Endothelial cell (in vitro differentiated cells): ENCODE results near the gene RIMBP2. TPM values are rescaled to one million over a fixed set of nuclear protein-coding genes. Genes with fewer than 3 reads are reported as not detected.

ENCODE experiments used
- DNase-seq: peaks from one replicate; pipeline ENCODE4 v3.0.0; 2021; ENCODE audit warnings: low spot score
- H3K27ac Mint-ChIP-seq: one replicate; pipeline ENCODE4 v1.8.0; 2021; ENCODE audit warnings: mixed read lengths, inconsistent platforms; ENCODE audit not compliant: unreplicated experiment
- H3K27me3 Mint-ChIP-seq: one replicate; pipeline ENCODE4 v1.8.0; 2021; ENCODE audit warnings: mild to moderate bottlenecking, moderate library complexity, mixed read lengths, inconsistent platforms; ENCODE audit not compliant: unreplicated experiment
- H3K36me3 Mint-ChIP-seq: one replicate; pipeline ENCODE4 v1.8.0; 2021; ENCODE audit warnings: mild to moderate bottlenecking, low read depth, mixed read lengths, inconsistent platforms; ENCODE audit not compliant: unreplicated experiment
- H3K4me1 Mint-ChIP-seq: one replicate; pipeline ENCODE4 v1.8.0; 2021; ENCODE audit warnings: mild to moderate bottlenecking, mixed read lengths, inconsistent platforms; ENCODE audit not compliant: unreplicated experiment
- H3K4me3 Mint-ChIP-seq: one replicate; pipeline ENCODE4 v1.8.0; 2021; ENCODE audit warnings: mild to moderate bottlenecking, mixed read lengths, inconsistent platforms; ENCODE audit not compliant: unreplicated experiment
- H3K9me3 Mint-ChIP-seq: one replicate; pipeline ENCODE4 v1.8.0; 2021; ENCODE audit warnings: mixed read lengths, inconsistent platforms; ENCODE audit not compliant: unreplicated experiment
- total RNA-seq: library from RNA; stranded (reverse); fragmentation: NEBNext Ultra II Directional; extraction: Animal tissue kit (Norgen Biotek cat#: 25700); gene quantifications from one replicate; pipeline ENCODE4 v1.2.1, GENCODE V29; 2021; ENCODE audit not compliant: unreplicated experiment
- TF ChIP-seq, protein P1 (sequence below): fragments of 200-600 bp; sonication (generic); IDR thresholded peaks from one replicate; pipeline ENCODE4 v1.5.0; 2021; ENCODE audit warnings: antibody characterized with exemption; ENCODE audit not compliant: unreplicated experiment

Gene RIMBP2
- total RNA-seq, 1 donor from 2014 or later, result 1.4 TPM

DNA sequence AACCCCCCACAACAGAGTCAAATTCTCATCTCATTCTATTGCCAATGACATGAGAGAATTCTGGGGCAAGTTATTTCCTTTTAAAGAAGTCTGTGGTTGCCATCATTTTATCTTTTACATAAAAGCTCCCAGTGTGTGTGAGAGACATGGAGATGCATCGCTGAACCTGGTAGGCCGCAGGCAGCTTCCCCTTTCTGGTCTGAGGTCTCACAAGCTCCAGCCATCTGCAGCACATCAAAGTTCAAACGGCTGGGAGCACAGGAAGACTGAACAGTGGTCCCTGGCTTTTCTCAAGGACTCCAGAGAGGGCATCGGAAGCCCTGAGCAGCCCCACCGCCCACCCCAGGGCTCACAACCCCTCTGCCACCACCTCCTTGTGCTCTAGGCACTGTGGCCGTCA lies 141.7 kb downstream of the RIMBP2 start:
- no peak for DNase-seq
- TF ChIP-seq, protein P1, sequence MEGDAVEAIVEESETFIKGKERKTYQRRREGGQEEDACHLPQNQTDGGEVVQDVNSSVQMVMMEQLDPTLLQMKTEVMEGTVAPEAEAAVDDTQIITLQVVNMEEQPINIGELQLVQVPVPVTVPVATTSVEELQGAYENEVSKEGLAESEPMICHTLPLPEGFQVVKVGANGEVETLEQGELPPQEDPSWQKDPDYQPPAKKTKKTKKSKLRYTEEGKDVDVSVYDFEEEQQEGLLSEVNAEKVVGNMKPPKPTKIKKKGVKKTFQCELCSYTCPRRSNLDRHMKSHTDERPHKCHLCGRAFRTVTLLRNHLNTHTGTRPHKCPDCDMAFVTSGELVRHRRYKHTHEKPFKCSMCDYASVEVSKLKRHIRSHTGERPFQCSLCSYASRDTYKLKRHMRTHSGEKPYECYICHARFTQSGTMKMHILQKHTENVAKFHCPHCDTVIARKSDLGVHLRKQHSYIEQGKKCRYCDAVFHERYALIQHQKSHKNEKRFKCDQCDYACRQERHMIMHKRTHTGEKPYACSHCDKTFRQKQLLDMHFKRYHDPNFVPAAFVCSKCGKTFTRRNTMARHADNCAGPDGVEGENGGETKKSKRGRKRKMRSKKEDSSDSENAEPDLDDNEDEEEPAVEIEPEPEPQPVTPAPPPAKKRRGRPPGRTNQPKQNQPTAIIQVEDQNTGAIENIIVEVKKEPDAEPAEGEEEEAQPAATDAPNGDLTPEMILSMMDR, result no peak
- H3K4me3 Mint-ChIP-seq, result no peak overlapping the region
- H3K27me3 Mint-ChIP-seq, result peaks cover 19% of the 10 kb centered on the region
- peaks cover 2% of the 10 kb centered on the region for H3K4me1 Mint-ChIP-seq
- H3K27ac Mint-ChIP-seq, result no peak overlapping the region
- peaks cover 6% of the 10 kb centered on the region for H3K36me3 Mint-ChIP-seq
- peaks cover 24% of the 10 kb centered on the region for H3K9me3 Mint-ChIP-seq

DNA sequence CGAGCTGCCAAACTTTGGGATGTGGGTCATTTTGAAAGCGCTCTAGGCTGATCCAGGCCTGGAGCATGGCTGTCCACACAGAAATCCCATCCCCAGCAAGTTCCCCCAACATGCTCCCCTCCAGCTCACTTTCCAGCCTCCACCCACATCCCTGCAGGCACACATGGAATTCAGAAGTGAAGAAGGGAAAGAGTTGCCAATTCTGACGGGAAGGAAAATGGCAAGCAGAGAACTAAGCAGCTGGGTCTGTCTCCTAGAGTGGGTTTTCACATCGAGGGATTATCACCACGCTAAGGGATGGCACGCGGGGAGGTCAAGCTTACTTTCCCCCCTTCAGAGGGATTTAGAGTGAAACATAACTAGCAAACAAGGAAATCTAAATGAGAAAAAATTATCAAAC lies 142.3 kb downstream of the RIMBP2 start:
- Mint-ChIP-seq H3K9me3 (peaks cover 24% of the 10 kb centered on the region), H3K27ac (no peak overlapping the region), H3K4me1 (peaks cover 2% of the 10 kb centered on the region), H3K36me3 (peaks cover 4% of the 10 kb centered on the region), H3K4me3 (no peak overlapping the region), H3K27me3 (peaks cover 20% of the 10 kb centered on the region)
- DNase-seq, result no peak
- TF ChIP-seq, protein P1, result no peak

DNA sequence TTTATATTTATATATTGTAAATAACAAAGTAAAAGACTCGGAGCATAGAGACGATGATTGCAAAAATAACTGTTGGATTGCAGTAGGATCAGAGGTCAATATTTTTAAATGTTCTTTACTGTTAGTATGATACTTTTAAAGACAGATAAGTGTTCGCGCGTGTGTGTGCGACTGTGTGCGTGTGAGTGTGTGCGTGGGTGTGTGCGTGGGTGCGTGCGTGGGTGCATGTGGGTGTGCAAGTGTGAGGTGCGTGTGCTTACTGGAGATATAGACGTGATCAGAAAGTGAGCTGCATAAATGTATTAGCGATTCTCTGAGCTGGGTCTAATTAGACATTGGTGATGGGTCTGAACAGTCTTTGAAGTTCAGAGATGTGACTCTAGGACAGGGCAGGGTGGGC lies 142.9 kb downstream of the RIMBP2 start:
- DNase-seq, result no peak
- peaks cover 4% of the 10 kb centered on the region for H3K36me3 Mint-ChIP-seq
- H3K27ac Mint-ChIP-seq, result no peak overlapping the region
- no peak overlapping the region for H3K4me3 Mint-ChIP-seq
- H3K9me3 Mint-ChIP-seq, result peaks cover 19% of the 10 kb centered on the region
- peaks cover 2% of the 10 kb centered on the region for H3K4me1 Mint-ChIP-seq
- TF ChIP-seq, protein P1, result no peak
- peaks cover 20% of the 10 kb centered on the region for H3K27me3 Mint-ChIP-seq

DNA sequence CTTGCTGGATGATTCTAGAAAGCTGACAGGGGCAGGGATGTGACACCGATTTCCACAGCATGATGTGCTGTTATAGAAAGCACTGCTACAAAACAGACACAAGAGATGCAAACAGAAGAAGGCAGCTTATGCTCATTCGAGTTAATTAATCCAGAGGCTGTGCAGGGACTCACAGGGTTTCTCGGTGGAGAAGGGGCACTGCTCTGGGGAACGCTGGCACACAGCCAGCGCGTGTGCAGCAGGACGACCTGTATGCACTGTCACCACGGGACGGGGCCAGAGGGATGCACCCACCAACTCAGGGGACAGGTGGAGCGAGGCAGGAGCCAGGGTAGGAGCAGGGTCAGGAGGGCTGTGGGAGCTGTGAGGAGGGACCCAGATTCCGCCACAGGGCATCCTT lies 143.5 kb downstream of the RIMBP2 start:
- H3K4me1 Mint-ChIP-seq, result peaks cover 2% of the 10 kb centered on the region
- TF ChIP-seq, protein P1, result no peak
- H3K27ac Mint-ChIP-seq, result no peak overlapping the region
- H3K36me3 Mint-ChIP-seq, result peaks cover 4% of the 10 kb centered on the region
- peaks cover 20% of the 10 kb centered on the region for H3K27me3 Mint-ChIP-seq
- peaks cover 17% of the 10 kb centered on the region for H3K9me3 Mint-ChIP-seq
- H3K4me3 Mint-ChIP-seq, result no peak overlapping the region
- DNase-seq, result no peak

DNA sequence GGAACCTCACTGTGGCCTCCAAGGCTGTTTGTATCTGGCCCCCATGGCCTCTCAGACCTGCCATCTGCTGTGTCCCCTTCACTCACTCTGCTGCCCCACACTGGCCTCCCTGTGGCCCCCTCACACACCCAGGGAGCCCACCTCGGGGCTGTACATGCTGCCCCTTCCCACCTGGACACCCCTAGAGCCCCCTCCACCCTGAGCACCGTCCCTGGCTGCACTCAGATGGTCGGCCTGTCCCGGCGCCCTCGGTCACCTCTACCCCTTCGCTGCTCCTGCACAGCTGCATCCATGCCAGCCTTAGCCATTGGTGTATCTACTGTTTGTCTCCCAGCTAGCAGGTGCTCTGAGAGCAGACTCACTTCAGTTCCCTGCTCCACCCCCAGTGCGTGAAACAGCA lies 144.4 kb downstream of the RIMBP2 start:
- Mint-ChIP-seq H3K4me3 (no peak overlapping the region), H3K27me3 (peaks cover 20% of the 10 kb centered on the region), H3K36me3 (peaks cover 7% of the 10 kb centered on the region), H3K9me3 (peaks cover 16% of the 10 kb centered on the region), H3K4me1 (peaks cover 2% of the 10 kb centered on the region), H3K27ac (no peak overlapping the region)
- no peak for DNase-seq
- TF ChIP-seq, protein P1, result no peak
